ENCODE results near the gene INSYN2B. TPM values are rescaled to one million over a fixed set of nuclear protein-coding genes. Genes with fewer than 3 reads are reported as not detected.
A peak's percentile ranks its signal among the peaks of the same experiment; 100 is the strongest.
"Not testable (repeated sequence)": the region's sequence is repeated elsewhere in the genome, so short reads cannot be mapped to it uniquely, and the experiment has no call there.

INSYN2B gene
- total RNA-seq, 2 experiments from 2014 or later, result not detected

DNA sequence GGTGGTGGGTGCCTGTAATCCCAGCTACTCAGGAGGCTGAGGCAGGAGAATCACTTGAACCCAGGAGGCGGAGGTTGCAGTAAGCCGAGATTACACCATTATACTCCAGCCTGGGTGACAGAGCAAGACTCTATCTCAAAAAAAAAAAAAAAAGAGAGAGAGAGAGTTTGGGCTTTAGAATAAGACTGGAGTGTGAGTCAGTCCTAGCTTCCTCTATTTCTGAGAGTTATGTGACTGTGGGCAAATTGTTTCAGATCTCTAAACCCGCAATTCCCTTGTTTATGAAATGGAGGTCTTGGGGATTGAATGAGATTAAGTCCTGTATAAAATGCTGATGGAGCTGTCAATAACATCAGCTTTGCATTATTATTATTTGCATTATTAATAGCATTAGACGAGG lies 27.1 kb downstream of the INSYN2B start:
- H3K27me3 Mint-ChIP-seq, DNase-seq, H3K27ac Mint-ChIP-seq, H3K4me1 Mint-ChIP-seq, H3K4me3 Mint-ChIP-seq, H3K9me3 Mint-ChIP-seq: not testable (repeated sequence)
- H3K36me3 Mint-ChIP-seq, result peaks cover 32% of the 10 kb centered on the region

DNA sequence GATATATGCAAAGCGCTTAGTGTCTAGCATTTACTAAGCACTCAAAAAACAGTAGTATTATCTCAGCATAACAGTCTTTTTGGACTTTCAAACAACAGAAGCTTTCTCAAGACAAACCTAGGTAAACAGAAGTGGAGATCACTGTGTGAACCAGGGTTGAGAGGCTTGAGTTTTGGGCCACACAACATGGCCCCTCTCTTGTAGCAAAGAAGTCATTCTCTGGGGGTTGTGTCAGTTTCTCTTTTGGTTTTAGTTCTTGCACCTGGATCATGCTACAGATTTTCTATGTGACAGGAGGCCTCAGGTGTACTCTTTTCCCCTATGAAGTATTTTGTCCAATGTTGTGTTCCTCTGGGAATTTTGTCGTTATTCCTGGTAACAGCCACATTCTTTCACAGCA lies 30.0 kb downstream of the INSYN2B start:
- DNase-seq, result no peak
- no peak overlapping the region for H3K4me3 Mint-ChIP-seq
- no peaks in the 10 kb centered on the region for H3K4me1 Mint-ChIP-seq
- H3K27ac Mint-ChIP-seq, result no peak overlapping the region
- H3K9me3 Mint-ChIP-seq, result no peaks in the 10 kb centered on the region
- H3K27me3 Mint-ChIP-seq, result no peaks in the 10 kb centered on the region
- H3K36me3 Mint-ChIP-seq, result peaks cover 44% of the 10 kb centered on the region

DNA sequence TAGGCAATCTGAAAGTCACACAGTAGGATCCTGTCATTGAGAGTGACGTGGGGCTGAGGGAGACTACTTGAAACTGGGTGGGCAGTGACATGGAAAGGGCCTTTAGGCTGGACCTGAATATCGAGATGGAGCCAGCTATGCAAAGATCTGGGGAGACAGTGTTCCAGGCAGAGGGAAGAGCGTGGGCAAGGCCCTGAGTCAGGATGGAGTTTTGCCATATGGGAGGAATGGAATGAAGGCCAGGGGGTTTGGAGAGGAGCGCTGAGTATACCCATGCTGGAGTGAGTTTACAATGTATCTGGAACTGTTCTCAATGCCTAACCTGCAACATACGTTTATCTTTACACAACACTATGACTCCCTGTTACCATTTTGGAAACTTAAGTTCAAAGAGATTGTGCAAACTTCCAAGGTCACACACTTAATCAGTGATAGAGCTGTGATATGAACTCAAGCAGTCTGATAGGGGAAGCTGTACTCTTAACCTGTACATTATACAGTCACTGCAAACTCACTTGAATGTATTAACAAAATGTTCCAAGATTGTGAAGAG lies 33.5 kb downstream of the INSYN2B start:
- no peaks in the 10 kb centered on the region for H3K27me3 Mint-ChIP-seq
- no peak for DNase-seq
- no peak overlapping the region for H3K27ac Mint-ChIP-seq
- peaks cover 8% of the 10 kb centered on the region for H3K4me1 Mint-ChIP-seq
- H3K36me3 Mint-ChIP-seq, result peaks cover 37% of the 10 kb centered on the region
- no peak overlapping the region for H3K4me3 Mint-ChIP-seq
- H3K9me3 Mint-ChIP-seq, result no peaks in the 10 kb centered on the region

DNA sequence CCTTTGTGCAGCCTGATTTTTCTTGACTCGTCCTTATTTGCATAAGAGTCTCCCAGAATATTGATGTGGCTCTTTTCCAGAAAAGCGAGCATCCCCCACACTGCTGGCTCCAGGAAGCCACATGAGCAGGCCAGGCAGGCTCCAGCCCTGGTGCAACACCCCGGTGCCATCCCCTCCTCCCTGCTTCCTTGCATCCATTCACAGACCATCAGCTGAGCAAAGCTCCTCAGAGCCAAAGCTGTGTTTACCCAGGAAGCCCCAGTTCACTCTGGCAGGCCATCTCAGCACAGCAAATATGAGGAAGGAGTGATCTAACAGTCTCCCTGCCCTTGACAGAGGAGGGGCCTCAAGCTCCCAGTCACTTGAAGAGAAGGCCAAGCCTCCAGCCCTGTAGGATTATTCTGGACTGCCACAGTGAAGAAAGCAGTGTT lies 34.4 kb downstream of the INSYN2B start:
- Mint-ChIP-seq H3K9me3 (no peaks in the 10 kb centered on the region), H3K27ac (no peak overlapping the region), H3K27me3 (no peaks in the 10 kb centered on the region), H3K4me3 (no peak overlapping the region), H3K4me1 (peaks cover 12% of the 10 kb centered on the region), H3K36me3 (peaks cover 33% of the 10 kb centered on the region)
- no peak for DNase-seq

DNA sequence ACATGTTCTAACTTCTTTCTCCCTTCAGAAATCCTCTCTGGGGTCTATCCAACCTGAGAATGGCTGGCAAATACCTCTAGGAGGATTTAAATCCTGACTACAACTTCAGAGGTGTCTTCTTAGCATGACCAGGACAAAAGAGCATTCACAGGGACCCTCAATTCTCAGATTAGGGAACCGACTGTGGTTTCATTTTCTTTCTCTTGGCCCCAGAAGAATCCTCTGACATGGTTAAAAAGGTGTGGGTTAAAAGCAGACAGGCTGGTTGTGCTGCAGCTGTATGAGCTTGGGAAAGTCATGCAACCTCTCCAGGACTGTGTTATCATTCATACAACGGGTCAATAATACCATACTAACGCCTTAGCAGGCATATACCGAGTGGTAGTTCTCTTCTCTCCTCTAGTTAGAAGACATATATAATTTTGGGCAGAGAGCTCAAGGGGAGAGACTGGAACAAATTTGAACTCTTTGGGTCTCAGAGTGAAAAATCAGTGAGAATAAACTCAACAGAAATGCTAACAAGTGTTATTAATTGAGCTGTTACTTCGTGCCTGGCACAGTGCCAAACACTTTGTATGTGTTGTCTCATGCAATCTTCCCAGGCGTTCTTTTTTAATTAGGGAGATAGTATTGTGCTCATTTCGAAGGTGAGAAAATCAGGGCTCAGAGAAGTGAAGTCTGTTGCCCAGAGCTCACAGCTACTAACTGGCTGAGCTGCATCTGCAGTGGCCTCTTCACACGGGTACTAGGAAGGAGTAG lies 35.2 kb downstream of the INSYN2B start:
- no peak for DNase-seq
- Mint-ChIP-seq H3K27me3 (no peaks in the 10 kb centered on the region), H3K9me3 (no peaks in the 10 kb centered on the region), H3K36me3 (peaks cover 28% of the 10 kb centered on the region), H3K4me1 (peaks cover 12% of the 10 kb centered on the region), H3K4me3 (no peak overlapping the region), H3K27ac (peak overlapping the region; percentile 14)

DNA sequence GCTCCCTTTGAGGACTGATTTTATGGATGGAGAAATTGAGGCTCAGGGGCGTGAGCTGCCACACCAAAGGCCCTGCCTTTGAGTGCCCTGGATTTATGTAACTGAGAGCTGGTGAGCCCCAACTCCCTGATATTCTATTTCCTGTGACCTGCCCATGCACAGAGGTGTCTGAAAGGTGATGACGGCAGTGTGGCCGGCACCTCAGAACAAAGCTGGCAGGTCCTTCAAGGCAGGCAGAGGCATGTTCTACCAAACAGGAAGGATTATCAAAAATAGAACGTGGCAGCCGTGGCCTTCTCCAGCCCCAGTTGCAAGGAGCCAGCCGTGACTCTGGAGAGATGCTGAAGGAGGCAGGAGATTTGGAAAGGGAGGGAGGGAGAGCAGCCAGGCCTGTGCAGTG lies 36.2 kb downstream of the INSYN2B start:
- H3K27me3 Mint-ChIP-seq, result no peaks in the 10 kb centered on the region
- H3K9me3 Mint-ChIP-seq, result no peaks in the 10 kb centered on the region
- H3K36me3 Mint-ChIP-seq, result peaks cover 22% of the 10 kb centered on the region
- no peak for DNase-seq
- no peak overlapping the region for H3K4me3 Mint-ChIP-seq
- no peak overlapping the region for H3K27ac Mint-ChIP-seq
- peaks cover 12% of the 10 kb centered on the region for H3K4me1 Mint-ChIP-seq

DNA sequence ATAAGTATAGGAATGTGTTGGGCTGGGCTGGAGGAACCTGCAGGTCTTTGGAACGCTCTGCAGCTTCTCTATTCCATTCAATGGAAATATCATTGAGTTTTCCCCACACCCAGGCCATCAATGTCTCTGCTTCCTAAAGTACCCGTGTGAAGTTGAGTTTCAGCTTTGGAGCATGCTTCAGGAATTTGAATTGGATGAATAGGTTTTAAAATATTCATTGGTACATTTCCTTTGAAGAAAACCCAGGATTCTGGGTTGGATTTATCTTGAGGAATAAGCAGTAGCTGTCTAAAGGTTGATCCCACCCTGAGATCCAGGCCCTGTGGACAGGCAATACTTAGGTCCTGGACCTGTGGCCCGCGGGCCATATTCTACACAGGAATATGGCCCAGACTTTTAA lies 37.3 kb downstream of the INSYN2B start:
- Mint-ChIP-seq H3K27ac (no peak overlapping the region), H3K27me3 (no peaks in the 10 kb centered on the region), H3K4me1 (peaks cover 12% of the 10 kb centered on the region), H3K36me3 (peaks cover 16% of the 10 kb centered on the region), H3K4me3 (no peak overlapping the region), H3K9me3 (no peaks in the 10 kb centered on the region)
- no peak for DNase-seq

DNA sequence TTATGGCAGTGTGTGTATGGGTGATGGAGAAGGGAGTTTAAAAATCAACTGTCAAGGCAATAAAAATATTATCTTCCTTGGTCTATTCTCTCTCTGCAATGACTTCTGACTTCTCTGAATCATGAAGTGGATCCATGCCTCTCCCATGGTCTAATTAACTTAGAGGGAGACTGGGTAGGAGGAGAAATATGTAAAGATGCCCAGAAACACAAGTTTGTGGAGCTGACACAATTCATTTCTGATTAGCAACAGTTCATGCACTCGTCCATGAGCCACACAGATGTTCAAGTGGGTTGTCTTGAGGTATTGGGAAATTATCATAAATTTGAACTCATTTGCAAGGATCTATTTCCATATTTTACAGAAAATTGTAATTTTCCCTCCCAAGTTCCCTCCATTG lies 38.1 kb downstream of the INSYN2B start:
- no peaks in the 10 kb centered on the region for H3K9me3 Mint-ChIP-seq
- H3K27me3 Mint-ChIP-seq, result no peaks in the 10 kb centered on the region
- no peak overlapping the region for H3K4me3 Mint-ChIP-seq
- H3K27ac Mint-ChIP-seq, result no peak overlapping the region
- peaks cover 14% of the 10 kb centered on the region for H3K36me3 Mint-ChIP-seq
- peaks cover 12% of the 10 kb centered on the region for H3K4me1 Mint-ChIP-seq
- DNase-seq, result no peak

DNA sequence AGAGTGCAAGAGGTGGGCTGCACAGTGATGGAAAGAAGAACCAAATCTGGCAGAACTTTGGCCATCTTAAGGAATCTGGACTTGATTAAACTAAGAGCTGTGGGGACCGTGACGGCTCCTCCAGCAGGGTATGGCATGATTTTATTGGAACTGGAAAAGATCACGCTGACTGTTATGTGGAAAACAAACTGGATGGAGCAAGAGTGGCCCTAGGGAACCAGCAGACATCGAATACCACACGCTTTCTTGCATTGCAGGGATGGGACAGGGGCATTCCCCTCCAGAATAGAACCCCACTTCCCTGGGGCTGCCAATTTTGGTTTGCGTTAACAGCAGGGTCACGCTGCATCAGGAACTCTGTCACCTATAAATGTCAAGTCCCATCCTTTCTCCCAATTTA lies 38.8 kb downstream of the INSYN2B start:
- Mint-ChIP-seq H3K4me1 (peaks cover 12% of the 10 kb centered on the region), H3K36me3 (peaks cover 12% of the 10 kb centered on the region), H3K4me3 (no peak overlapping the region), H3K27me3 (no peaks in the 10 kb centered on the region), H3K27ac (no peak overlapping the region), H3K9me3 (no peaks in the 10 kb centered on the region)
- no peak for DNase-seq

DNA sequence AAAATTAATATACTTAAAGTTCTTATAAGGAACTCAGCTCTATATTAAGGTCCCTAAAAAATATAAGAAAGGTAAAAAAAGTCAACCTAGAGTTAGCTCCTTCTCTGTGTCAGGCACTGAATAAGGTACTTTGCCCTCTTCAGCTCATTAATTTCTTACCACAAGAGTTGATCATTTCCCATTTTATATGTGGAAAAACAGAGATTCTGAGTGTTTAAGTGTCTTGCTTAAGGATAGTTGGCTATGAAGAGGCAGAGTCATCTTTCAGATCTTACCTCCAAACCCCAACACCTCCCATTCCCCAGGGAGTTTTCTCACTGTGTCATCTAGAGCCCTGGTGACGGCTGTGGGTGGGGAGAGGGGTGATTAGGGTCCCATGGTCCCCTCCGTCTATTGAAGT lies 40.6 kb downstream of the INSYN2B start:
- H3K27me3 Mint-ChIP-seq, result no peaks in the 10 kb centered on the region
- H3K9me3 Mint-ChIP-seq, result no peaks in the 10 kb centered on the region
- H3K4me3 Mint-ChIP-seq, result no peak overlapping the region
- peaks cover 19% of the 10 kb centered on the region for H3K4me1 Mint-ChIP-seq
- peaks cover 9% of the 10 kb centered on the region for H3K36me3 Mint-ChIP-seq
- no peak for DNase-seq
- H3K27ac Mint-ChIP-seq, result no peak overlapping the region

DNA sequence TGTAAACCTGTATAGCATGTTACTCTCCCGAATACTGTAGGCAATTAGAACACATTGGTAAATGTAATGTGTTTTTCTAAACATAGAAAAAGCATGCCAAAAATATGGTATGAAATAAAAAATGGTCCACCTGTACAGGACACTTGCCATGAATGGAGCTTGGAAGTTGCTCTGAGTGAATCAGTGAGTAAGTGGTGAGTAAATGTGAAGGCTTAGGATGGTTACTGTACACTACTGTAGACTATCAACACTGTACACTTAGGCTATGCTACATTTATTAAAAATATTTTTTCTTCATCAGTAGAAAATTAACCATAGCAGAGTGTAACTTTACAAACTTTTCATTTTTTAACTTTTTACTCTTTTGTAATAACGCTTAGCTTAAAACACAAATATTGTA lies 41.9 kb downstream of the INSYN2B start:
- Mint-ChIP-seq H3K9me3 (no peaks in the 10 kb centered on the region), H3K4me1 (peaks cover 22% of the 10 kb centered on the region), H3K36me3 (peaks cover 20% of the 10 kb centered on the region), H3K27ac (no peak overlapping the region), H3K27me3 (no peaks in the 10 kb centered on the region), H3K4me3 (no peak overlapping the region)
- no peak for DNase-seq

DNA sequence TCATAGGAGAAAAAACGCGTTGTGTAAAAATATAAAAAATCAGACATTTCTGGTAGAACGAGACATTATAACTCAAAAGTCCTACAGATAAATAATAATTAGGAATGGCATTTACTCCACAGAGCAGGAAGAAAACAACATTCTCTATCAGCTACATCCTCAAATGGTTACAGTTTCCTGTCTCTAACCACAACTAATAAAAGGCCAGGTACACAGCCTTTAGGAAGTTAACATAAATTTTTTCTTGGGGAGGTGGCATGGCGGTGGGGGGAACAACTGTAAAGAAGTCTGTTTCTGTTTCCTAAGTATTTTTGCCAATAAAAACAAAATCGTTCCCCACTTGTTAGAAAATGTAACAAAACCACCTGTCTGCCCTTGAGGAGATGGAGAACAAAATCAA lies 44.5 kb downstream of the INSYN2B start:
- Mint-ChIP-seq H3K9me3 (no peaks in the 10 kb centered on the region), H3K4me3 (no peak overlapping the region), H3K4me1 (peaks cover 24% of the 10 kb centered on the region), H3K36me3 (peaks cover 26% of the 10 kb centered on the region), H3K27me3 (no peaks in the 10 kb centered on the region), H3K27ac (no peak overlapping the region)
- DNase-seq, result no peak

DNA sequence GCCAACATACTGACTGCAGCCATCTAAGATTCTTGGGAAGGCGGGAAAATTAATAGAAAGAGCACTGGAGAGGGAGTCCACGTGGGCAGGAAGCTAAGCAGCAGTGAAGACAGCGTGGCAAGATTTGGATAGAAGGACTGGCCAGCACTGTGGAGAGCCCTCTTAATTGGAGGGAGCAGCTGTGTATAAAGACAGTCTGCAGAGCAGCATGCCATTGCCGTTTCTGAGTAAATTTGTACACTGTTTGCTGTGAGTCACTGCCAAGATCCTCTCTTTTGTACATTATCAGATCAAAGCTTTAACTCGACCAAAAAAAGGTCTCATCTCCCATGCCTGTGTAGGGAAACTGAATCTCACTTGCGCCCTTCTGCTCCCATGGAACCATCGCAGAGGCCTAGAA lies 45.3 kb downstream of the INSYN2B start:
- no peak for DNase-seq
- Mint-ChIP-seq H3K4me1 (peaks cover 24% of the 10 kb centered on the region), H3K4me3 (no peak overlapping the region), H3K27ac (no peak overlapping the region), H3K9me3 (no peaks in the 10 kb centered on the region), H3K36me3 (peaks cover 29% of the 10 kb centered on the region), H3K27me3 (no peaks in the 10 kb centered on the region)

DNA sequence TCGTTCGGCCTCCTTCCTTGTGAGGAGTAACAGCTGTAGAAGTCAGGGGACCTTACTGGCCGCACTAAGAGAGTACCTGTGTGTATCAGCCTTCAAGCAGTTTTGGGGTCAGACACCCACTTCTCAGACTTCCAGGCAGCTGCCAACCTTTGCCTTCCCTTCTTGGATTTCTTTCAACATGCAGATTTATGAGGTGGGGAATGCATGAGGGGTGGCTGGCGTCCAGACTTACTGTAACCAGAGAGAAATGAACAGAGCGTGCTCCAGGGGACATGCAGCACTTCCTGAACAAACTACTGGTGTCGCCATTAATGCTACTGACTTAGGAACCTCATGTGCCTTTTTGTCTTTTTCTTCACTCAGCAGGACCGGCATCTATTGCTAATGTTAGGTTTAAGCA lies 46.7 kb downstream of the INSYN2B start:
- Mint-ChIP-seq H3K27me3 (no peaks in the 10 kb centered on the region), H3K4me3 (no peak overlapping the region), H3K4me1 (peaks cover 24% of the 10 kb centered on the region), H3K36me3 (peaks cover 33% of the 10 kb centered on the region), H3K27ac (no peak overlapping the region), H3K9me3 (no peaks in the 10 kb centered on the region)
- DNase-seq, result no peak

DNA sequence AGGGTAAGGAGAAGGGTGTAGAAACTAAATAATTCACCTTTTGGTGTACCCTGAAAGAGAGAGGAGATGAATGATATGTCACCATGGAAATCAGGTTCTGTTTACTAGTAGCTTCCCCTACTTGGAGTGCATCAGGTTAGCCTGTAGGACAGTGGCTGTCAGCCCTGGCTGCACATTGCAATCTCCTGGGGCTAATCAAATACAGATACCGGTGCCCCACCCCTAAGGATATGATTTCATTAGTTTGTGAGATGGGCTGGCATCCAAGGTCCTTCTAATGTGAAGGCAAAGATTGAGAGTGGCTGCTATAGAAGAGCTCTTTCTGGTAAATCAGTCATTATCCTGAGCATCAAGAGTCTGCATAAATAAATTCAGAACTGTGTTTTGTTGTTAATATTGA lies 47.2 kb downstream of the INSYN2B start:
- Mint-ChIP-seq H3K4me1 (peaks cover 24% of the 10 kb centered on the region), H3K27ac (no peak overlapping the region), H3K36me3 (peaks cover 35% of the 10 kb centered on the region), H3K27me3 (no peaks in the 10 kb centered on the region), H3K9me3 (no peaks in the 10 kb centered on the region), H3K4me3 (no peak overlapping the region)
- DNase-seq, result no peak

DNA sequence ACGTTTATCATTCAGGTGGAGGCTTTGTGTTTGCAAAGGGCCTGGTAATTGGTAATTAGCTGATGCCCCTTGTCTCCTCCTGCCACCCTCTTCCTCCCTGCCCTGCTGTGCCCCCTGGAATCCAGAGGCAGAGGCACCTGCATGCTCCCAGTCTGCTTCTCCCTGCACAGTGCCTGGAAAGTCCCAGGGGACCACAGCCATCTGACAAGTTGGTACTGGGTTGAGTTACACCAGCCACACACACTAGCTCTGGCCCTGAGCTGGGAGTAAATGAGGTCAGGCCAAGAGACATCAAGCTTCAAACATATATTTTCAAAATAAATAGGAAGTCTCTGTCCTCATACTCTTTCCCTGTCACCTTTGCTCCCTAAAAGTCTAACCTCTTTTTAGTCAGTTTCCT lies 56.3 kb downstream of the INSYN2B start:
- Mint-ChIP-seq H3K4me1 (peaks cover 2% of the 10 kb centered on the region), H3K4me3 (no peak overlapping the region), H3K27ac (no peak overlapping the region), H3K27me3 (no peaks in the 10 kb centered on the region), H3K9me3 (no peaks in the 10 kb centered on the region), H3K36me3 (peaks cover 16% of the 10 kb centered on the region)
- DNase-seq, result no peak
